IMR-90 (cell line): ENCODE measurements around the gene R3HDML.

ENCODE experiments used
- POLR2A ChIP-seq: IDR thresholded peaks from 2 replicates; pipeline ENCODE4 v1.6.1; 2012; ENCODE audit warnings: mild to moderate bottlenecking, low read depth, low read length
- RAD21 ChIP-seq: IDR thresholded peaks from 2 replicates; pipeline ENCODE4 v1.6.1; 2012; ENCODE audit warnings: low read length, improper control_type of control experiment
- RFX5 ChIP-seq: IDR thresholded peaks from 2 replicates; pipeline ENCODE4 v1.8.0; 2012; ENCODE audit warnings: low read depth, mild to moderate bottlenecking, low read length, moderate library complexity
- TF ChIP-seq, protein P1 (sequence below): conservative IDR thresholded peaks from 2 replicates; pipeline ENCODE4 v1.5.1; 2012; ENCODE audit warnings: mild to moderate bottlenecking, low read depth, low read length, improper control_type of control experiment

DNA sequence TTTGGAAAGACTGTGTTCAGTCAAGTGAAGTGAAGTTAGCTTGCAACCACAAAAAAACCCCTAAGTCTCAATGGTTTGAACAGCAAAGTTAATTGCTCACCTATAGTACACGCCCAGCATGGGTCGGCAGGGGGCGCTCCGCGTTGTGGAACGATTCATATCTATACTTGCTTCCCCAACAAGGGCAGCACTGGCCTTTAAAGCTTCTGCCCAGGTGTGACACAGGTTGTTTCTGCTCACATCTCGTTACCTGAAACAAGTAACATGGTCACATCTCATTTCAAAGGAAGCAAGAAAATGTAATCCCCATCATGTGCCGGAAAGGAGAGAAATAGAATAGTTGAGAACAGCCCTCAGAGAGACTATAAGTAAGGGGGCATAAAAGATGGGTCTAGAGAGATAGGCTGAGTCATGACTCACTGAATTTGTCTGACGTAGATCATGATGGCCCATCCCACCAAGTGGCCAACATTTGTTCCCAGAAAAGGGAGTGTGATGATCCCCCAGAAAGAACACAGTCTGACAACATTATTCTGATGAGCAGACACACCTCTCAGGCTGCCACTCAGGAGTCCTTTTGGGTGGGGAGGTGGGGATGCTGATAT, 47.7 kb downstream of the R3HDML start:
- TF ChIP-seq, protein P1, sequence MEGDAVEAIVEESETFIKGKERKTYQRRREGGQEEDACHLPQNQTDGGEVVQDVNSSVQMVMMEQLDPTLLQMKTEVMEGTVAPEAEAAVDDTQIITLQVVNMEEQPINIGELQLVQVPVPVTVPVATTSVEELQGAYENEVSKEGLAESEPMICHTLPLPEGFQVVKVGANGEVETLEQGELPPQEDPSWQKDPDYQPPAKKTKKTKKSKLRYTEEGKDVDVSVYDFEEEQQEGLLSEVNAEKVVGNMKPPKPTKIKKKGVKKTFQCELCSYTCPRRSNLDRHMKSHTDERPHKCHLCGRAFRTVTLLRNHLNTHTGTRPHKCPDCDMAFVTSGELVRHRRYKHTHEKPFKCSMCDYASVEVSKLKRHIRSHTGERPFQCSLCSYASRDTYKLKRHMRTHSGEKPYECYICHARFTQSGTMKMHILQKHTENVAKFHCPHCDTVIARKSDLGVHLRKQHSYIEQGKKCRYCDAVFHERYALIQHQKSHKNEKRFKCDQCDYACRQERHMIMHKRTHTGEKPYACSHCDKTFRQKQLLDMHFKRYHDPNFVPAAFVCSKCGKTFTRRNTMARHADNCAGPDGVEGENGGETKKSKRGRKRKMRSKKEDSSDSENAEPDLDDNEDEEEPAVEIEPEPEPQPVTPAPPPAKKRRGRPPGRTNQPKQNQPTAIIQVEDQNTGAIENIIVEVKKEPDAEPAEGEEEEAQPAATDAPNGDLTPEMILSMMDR = peak; percentile 74
- no peak for TF ChIP-seq POLR2A
- TF ChIP-seq RAD21 = peak; percentile 68
- TF ChIP-seq RFX5 = no peak
